Calu3 (cell line): ENCODE measurements around the gene LSAMP. TPM values are rescaled to one million over a fixed set of nuclear protein-coding genes. Genes with fewer than 3 reads are reported as not detected.

Experiments used
- BruUV-seq: library from RNA; stranded (reverse); fragments of 400-500 nt; replicated peaks from 2 replicates; lab custom pipeline; 2021; lab: Mats Ljungman, UMichigan
- CTCF ChIA-PET: fragments of 300-600 bp; sonication (Branson Sonifier 250); formaldehyde crosslinking; loops from one replicate; lab custom pipeline; 2022; ENCODE audit warnings: antibody characterized with exemption; lab: Charles Lee
- DNase-seq: peaks from one replicate; pipeline ENCODE4 v3.0.0; 2022
- H3K27ac Mint-ChIP-seq: one replicate; pipeline ENCODE4 v1.8.0; 2022; ENCODE audit warnings: mixed read lengths; ENCODE audit not compliant: unreplicated experiment
- H3K27me3 Mint-ChIP-seq: one replicate; pipeline ENCODE4 v1.8.0; 2022; ENCODE audit warnings: mixed read lengths; ENCODE audit not compliant: unreplicated experiment
- H3K36me3 Mint-ChIP-seq: one replicate; pipeline ENCODE4 v1.8.0; 2022; ENCODE audit warnings: mild to moderate bottlenecking, moderate library complexity, mixed read lengths; ENCODE audit not compliant: insufficient read depth, unreplicated experiment
- H3K4me1 Mint-ChIP-seq: one replicate; pipeline ENCODE4 v1.8.0; 2022; ENCODE audit warnings: mild to moderate bottlenecking, low read depth, mixed read lengths; ENCODE audit not compliant: unreplicated experiment
- H3K4me3 Mint-ChIP-seq: one replicate; pipeline ENCODE4 v1.8.0; 2022; ENCODE audit warnings: mild to moderate bottlenecking, low read depth, moderate library complexity, mixed read lengths; ENCODE audit not compliant: unreplicated experiment
- H3K9me3 Mint-ChIP-seq: one replicate; pipeline ENCODE4 v1.8.0; 2022; ENCODE audit warnings: low read depth, mixed read lengths; ENCODE audit not compliant: unreplicated experiment
- CTCF ChIP-seq: fragments of 200-600 bp; IDR thresholded peaks from one replicate; pipeline ENCODE4 v1.8.0; 2022; ENCODE audit warnings: antibody characterized with exemption; ENCODE audit not compliant: unreplicated experiment
- intact Hi-C: fragments of 100-400 bp; cut with micrococcal nuclease; formaldehyde crosslinking; loops from one replicate; pipeline ENCODE4 v1.10.0; 2022; ENCODE audit not compliant: unreplicated experiment
- total RNA-seq: library from RNA; stranded (reverse); gene quantifications from 2 replicates; pipeline ENCODE4 v1.2.3, GENCODE V29; 2022

LSAMP gene
- total RNA-seq, 1 experiment from 2014 or later = 0.90 TPM

GRCh38 chr3:115857518-115858136 is 587.7 kb downstream of the LSAMP start:
- CTCF ChIA-PET = no interaction called here
- Mint-ChIP-seq H3K4me1 (peaks cover 7% of the 10 kb centered on the region), H3K9me3 (no peaks in the 10 kb centered on the region), H3K27ac (no peak overlapping the region), H3K36me3 (no peaks in the 10 kb centered on the region), H3K4me3 (no peak overlapping the region), H3K27me3 (no peaks in the 10 kb centered on the region)
- BruUV-seq = no TSS peak
- DNase-seq = no peak
- no peak for TF ChIP-seq CTCF
- intact Hi-C loops = no loop called here

GRCh38 chr3:115855911-115856310 is 589.4 kb downstream of the LSAMP start:
- H3K4me3 Mint-ChIP-seq = no peak overlapping the region
- BruUV-seq = no TSS peak
- no peaks in the 10 kb centered on the region for H3K9me3 Mint-ChIP-seq
- H3K36me3 Mint-ChIP-seq = no peaks in the 10 kb centered on the region
- no peak for DNase-seq
- no peak overlapping the region for H3K27ac Mint-ChIP-seq
- TF ChIP-seq CTCF = no peak
- intact Hi-C loops = no loop called here
- CTCF ChIA-PET = interaction anchor here (1.0 kb wide), 1 partner anchor 20 kb away, joined by 3 read pairs; no protein-coding TSS in a partner anchor
- H3K4me1 Mint-ChIP-seq = peaks cover 7% of the 10 kb centered on the region
- no peaks in the 10 kb centered on the region for H3K27me3 Mint-ChIP-seq

GRCh38 chr3:115853104-115853503 is 592.2 kb downstream of the LSAMP start:
- Mint-ChIP-seq H3K4me1 (peaks cover 20% of the 10 kb centered on the region), H3K27ac (no peak overlapping the region), H3K9me3 (no peaks in the 10 kb centered on the region), H3K4me3 (no peak overlapping the region), H3K27me3 (no peaks in the 10 kb centered on the region), H3K36me3 (no peaks in the 10 kb centered on the region)
- CTCF ChIA-PET = no interaction called here
- no peak for DNase-seq
- intact Hi-C loops = no loop called here
- TF ChIP-seq CTCF = no peak
- no TSS peak for BruUV-seq

- no peaks in the 10 kb centered on the region for H3K9me3 Mint-ChIP-seq
- no peak overlapping the region for H3K4me3 Mint-ChIP-seq
- no peak for DNase-seq
- TF ChIP-seq CTCF = no peak
- H3K27ac Mint-ChIP-seq = no peak overlapping the region
- intact Hi-C loops = no loop called here
- BruUV-seq = no TSS peak
- CTCF ChIA-PET = no interaction called here
- no peaks in the 10 kb centered on the region for H3K27me3 Mint-ChIP-seq
- peaks cover 20% of the 10 kb centered on the region for H3K4me1 Mint-ChIP-seq
- no peaks in the 10 kb centered on the region for H3K36me3 Mint-ChIP-seq
Measured at GRCh38 chr3:115852278-115852677, 593.0 kb downstream of the LSAMP start.
